Measurements from ENCODE around the gene C4orf46.

- TF ChIP-seq CTCF (IDR thresholded peaks at IDR 0.05 in 4 of 5, conservative IDR thresholded peaks at IDR 0.05 in 1 of 5) (no peak), POLR2A (IDR thresholded peaks at IDR 0.05) (no peak)
Measured at GRCh38 chr4:158715802-158716201, 44.1 kb upstream of the C4orf46 start.
